ENCODE measurements around the gene LEF1.

DNA sequence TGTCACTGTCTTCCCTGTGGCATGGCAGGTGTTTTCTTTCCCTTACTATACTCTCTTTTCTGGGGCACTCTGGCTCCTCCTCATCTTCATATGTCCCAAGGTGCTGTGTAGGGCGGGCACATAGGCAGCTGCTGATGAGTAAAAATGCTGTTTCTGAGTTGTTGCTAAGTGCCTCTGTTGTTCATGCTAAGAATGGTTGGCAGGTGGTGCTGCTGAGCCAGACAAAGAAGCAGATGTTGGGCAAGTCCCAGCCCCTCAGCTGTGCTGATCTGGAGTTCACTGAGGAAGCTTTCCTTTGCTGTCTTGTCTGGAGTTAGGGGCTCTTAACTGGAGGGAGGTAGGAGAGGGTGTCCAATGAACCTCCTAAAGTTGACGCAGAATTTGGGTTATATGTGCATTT lies 138.4 kb downstream of the LEF1 start:
- TF ChIP-seq REST (IDR thresholded peaks at IDR 0.05; ENCODE audit: unreplicated experiment) (no peak), CTCF (conservative IDR thresholded peaks at IDR 0.05; ENCODE audit: low read depth in 2 of 2) (peak; percentile 51 to 77), EZH2 (IDR thresholded peaks at IDR 0.05; ENCODE audit: low read depth, unreplicated experiment) (no peak), EZH2phosphoT487 (IDR thresholded peaks at IDR 0.05; ENCODE audit: unreplicated experiment) (no peak), STAT1 (IDR thresholded peaks at IDR 0.05; ENCODE audit: unreplicated experiment) (no peak), ZNF331 (CRISPR knock-in tag; IDR thresholded peaks at IDR 0.05; ENCODE audit: low read depth) (no peak), ZNF114 (CRISPR knock-in tag; IDR thresholded peaks at IDR 0.05) (no peak), CREB1 (CRISPR knock-in tag; IDR thresholded peaks at IDR 0.05; ENCODE audit: low read depth) (no peak), JUNB (IDR thresholded peaks at IDR 0.05; ENCODE audit: unreplicated experiment) (no peak), POLR2AphosphoS5 (IDR thresholded peaks at IDR 0.05; ENCODE audit: low read depth) (no peak)

Data from GM23338 (cell line).